Activated T-cell treated with anti-CD3 and anti-CD28 coated beads, Interleukin-2, amount 50 U/mL, for 48 hours (primary cell): ENCODE results near the gene SOHLH1.

ENCODE experiments used
- DNase-seq, 2 experiments: peaks; one replicate each; pipeline ENCODE4 v3.0.0-alpha.2; 2020

SOHLH1 gene, protein sequence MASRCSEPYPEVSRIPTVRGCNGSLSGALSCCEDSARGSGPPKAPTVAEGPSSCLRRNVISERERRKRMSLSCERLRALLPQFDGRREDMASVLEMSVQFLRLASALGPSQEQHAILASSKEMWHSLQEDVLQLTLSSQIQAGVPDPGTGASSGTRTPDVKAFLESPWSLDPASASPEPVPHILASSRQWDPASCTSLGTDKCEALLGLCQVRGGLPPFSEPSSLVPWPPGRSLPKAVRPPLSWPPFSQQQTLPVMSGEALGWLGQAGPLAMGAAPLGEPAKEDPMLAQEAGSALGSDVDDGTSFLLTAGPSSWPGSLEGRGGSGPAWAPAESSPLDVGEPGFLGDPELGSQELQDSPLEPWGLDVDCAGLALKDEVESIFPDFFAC

DNA sequence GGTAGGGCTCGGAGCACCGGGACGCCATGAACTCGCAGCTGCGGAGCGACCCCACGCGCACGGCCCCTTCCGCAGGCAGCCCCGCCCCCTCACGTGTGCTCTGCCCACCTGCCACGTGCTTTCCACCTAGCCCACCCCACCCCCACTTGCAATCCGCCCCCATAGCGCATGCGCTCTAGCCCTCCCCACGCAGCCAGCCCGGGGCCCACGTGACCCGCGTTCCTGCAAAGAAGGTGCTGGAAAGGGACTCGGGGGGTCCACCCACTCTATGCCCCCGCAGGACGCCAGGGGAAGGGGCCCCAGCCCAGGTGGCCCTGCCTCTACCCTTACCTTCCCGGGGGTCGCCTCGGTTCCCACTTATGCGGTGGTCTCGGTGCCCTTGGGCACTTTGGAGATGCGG is at the start of gene SOHLH1:
SOHLH1 (minus strand) TSS at position 42 of the 400 bp plus-strand sequence; CDS start at position 28, 14 bp downstream.
- DNase-seq, result no peak

DNA sequence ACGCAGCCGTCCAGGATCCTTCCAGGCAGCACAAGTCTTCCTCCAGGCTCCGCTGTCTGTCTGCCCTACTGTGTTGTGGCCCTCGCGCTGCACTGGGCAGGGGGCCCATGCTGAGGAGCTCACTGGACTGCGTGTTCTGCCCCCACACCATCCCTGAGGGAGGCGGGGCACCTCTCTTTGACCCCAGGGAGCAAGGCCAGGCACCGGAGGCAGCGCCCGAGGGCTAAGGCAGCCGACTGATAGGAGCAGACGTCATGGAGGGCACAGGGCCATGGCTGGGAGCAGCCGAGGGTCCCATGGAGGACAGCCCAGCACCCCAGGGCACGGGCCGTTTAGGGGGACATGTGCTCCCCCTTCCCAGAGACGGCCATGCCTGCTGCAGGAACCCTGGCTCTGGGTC is 49.4 kb upstream of the SOHLH1 start:
- DNase-seq, result no peak

DNA sequence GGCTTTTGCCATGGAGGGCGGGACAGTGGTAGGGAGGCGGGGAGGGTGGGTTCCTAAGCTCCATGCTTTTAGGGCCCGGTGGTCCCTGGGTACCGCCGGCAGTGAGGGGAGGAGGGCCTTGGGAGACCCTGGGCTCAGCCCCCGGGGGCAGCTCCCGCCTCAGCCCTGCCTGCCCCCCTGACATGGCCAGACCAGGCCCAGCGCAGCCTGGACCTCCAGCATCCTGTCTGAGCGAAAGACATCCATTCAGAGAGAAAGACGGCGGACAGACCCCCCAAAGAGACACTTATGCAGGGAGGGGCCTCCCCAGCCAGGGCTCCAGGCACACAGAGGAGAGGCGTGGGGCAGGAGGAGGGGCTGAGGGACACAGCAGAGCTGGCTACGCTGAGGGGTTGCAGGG is 48.0 kb upstream of the SOHLH1 start:
- no peak for DNase-seq

GRCh38 chr9:135746565-135746964 is 47.3 kb upstream of the SOHLH1 start:
- DNase-seq, result no peak

DNA sequence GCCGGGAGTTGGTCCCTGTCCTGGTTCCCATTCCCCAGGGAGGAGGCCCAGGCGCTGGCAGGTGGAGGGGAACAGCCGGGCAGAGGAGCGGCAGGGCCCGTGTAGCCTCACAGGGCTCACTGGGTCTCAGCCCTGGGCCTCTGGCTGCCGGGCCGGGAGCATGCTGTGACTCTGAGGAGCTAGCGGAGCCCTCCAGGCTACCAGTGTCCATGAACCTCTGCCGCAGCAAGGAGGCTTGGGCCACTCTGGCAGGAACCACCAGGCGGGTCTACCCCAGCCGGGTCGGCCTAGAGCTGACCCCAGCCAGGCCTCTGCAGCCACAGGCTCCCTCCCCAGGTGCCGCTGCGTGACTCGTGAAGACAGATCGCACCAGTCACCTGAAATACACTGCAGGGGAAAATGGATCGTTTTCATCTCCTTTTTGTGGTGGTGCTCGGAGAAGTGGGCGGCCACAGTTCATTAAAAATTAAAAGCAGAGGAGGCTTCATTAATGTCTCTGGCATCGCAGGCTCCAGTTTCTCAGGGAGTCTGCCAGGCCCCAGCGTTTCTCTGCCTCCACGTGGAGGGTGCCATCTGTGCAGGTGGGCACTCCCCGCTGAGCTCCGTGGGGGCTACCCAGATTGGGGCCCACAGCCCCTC is 46.5 kb upstream of the SOHLH1 start:
- no peak for DNase-seq

DNA sequence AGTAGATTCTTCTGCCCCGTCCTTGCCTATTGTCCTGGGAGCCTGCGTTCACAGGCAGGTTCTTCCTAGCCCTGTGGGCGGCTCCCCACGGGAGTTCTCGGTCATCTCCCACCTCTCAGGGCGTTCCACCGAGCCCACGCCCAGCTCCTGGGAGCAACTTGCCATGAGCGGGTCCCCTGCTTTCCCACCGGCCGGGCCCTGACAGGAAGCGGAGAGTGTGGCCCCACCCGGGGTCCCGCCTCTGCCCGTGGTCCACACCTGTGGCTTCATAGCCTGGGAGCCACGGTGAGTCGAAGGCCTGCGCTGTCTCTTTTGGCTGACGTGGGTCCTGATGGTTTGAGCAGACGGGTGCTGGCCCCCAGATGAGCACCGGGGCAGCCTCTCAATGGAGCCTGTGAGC is 45.9 kb upstream of the SOHLH1 start:
- DNase-seq, result no peak

DNA sequence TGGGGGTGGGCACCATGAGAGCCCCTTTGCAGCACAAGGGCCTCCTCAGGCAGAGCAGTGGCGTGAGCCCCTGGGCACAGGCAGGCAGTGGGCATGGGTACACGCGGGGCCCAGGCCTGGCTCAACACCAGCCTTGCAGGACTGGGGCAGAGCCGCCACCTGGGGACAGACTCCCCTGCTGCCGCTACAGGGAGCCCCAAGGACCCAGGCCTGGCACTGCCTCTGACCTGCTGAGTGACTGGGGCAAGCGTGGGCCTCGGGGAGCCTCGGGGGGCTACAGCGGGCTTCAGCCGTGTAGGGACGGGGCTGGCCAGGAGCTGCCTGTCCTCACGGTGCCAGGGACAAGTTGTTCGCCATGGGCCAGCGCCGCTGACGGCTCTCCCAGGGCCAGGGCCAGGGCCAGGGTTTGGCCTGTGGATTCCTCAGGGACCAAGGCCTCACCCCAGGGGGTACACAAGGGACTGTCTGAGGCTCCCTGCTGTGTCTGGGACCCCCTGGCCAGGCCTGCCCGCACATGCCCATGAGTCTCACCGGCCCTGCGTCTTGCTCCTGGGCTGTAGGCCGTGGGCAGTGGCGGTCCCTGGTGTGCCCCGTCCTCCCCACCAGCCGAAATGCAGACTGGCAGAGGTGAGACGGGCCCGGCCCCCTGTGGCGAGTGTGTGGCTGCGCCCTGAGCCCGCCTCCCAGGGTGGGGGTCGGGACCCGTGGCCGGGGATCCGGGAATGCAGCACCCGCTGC is 45.2 kb upstream of the SOHLH1 start:
- DNase-seq, result no peak

GRCh38 chr9:135743546-135744332 is 44.5 kb upstream of the SOHLH1 start:
- no peak for DNase-seq

- no peak for DNase-seq
Measured at GRCh38 chr9:135743021-135743420, 43.7 kb upstream of the SOHLH1 start.

DNA sequence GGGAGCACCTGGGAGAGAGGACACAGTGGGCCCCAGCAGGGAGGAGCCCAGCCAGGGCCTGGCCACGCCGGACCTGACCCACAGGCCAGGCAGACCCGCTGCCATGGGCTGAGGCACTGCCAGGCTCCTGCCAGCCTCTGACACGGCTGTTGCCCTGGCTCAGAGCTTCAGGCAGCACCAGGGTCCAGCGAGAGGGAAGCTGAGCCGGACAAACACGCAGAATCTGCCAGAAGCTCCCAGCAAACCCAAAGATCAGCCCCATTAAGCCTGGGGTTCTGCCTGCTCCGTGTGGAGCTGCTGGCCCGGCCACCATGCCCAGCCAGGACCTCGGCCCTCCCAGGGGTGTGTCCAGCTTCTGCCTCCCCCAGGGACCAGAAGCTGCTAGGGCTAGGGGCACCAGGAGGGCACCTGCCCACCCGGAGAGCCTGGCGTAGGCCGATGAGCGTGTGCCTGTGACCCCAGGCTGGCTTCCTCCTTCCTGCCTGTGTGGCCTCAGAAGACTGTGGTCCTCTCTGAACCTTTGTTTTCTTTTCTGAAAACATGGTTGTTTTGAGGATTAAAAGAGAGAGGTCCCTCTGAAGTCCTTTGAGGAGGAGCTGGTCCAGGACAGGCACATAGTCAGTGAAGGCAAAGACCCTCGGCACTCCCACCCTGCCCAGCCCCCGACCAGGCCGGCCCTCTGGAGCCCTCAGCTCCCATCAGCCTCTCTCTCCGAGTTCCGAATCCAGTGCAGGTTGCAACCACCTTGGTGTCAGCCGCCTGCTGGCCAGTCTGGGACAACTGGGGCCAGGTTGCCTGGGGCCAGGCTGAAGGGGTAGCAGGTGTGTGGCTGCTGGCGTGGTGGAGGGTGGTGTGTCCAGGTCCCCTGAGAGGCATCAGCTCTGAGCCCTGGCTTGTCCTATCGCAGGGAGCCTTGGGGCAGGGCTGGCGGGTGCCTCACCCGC is 42.3 kb upstream of the SOHLH1 start:
- no peak for DNase-seq

GRCh38 chr9:135739271-135740220 is 40.3 kb upstream of the SOHLH1 start:
- DNase-seq, result no peak

- DNase-seq, result no peak
Measured at GRCh38 chr9:135737840-135738521, 38.7 kb upstream of the SOHLH1 start.

DNA sequence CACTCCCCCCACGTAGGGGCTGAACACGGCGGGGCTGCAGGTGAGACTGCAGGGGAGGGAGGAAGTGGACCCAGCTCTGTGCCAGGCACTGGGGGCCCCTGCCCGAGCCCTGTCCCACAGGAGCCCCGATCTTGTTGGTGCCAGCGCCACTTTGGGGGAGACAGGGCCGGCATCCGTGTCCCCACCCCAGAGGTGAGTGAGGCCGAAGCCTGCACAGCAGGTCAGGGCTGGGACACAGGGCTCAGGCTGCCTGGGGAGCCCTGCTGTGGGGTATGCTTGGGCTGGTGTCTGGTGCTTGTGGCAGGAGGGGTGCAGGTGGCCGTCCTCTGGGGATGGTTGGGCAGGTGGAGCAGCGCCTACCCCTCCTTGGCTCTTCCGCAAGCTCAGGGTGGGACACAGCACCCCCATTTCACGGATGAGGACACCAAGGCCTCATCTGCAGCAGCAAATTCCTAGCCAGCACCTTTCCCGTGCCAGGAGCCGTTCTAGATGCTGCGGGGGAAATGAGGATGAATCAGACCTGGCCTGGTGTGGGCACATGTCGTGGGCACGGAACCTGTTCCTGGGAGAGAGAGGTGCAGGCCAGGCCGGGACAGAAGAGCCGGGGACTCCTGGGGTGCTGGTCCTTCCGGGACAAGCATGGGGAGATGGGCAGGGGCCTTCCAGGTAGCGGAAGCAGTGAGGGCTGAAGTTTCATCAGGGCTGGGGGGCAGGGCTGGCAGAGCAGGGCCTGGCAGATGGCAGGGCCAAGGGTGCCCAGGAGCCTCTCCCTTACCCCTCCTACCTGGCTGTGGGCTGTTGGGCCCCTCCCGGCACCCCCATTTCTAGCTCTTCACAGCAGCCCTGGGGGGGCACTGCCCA is 37.9 kb upstream of the SOHLH1 start:
- DNase-seq, result no peak

DNA sequence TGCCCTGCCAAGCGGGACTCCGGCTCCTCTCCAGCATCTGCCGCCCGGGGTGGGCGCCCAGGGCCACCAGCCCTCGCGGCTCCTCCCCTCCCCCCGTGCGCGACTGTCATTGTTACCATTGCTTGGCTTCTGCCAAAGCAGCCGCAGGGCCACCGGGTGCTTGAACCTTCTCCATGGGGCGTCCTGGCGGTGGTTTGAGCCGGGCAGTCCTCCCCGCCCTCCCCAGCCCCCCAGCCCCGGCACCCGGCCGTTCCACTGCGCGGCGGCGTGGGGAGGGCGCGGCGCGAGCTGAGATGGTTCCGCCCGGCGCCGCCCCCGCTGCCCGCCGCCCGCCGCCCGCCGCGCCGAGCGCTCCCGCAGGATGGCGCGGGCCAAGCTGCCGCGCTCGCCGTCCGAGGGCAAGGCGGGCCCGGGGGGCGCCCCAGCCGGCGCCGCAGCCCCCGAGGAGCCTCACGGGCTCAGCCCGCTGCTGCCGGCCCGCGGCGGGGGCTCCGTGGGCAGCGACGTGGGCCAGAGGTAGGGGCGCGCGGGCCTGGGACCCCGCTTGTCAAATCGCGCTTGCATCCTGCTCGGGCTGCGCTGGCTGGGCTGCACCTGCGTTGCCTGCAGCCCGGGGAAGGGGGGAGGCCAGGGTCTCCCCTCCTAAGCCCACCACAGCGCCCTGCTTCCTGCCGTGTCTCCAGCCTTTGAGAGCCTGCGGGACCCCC is 37.1 kb upstream of the SOHLH1 start:
- DNase-seq, result no peak

- DNase-seq, result no peak
Measured at GRCh38 chr9:135734616-135735144, 35.4 kb upstream of the SOHLH1 start.

- no peak for DNase-seq
Measured at GRCh38 chr9:135732569-135733257, 33.4 kb upstream of the SOHLH1 start.

DNA sequence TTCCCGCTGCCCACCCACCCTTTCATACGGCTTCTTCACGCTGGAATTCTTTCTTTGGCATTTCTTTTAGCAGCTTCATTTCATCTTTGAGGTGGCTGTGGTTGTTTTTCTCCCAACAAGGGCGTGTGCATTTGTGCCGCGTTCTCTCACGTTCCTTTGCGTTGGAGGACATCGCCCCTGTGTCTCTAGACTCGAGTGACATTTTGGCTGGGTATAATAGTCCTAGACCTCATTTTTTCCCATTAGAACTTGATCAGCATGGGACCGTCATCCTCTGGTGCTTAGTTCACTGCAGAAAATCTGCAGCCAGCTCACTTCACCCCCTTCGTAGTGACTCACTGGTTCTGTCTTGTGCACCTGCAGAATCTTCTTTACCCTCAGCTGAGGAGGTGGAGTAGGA is 32.2 kb upstream of the SOHLH1 start:
- DNase-seq, result no peak
